ENCODE measurements around the gene ZNF532. TPM values are rescaled to one million over a fixed set of nuclear protein-coding genes. Genes with fewer than 3 reads are reported as not detected.

The ZNF532 gene
- total RNA-seq, 4 donors from 2014 or later = 16.2 to 26.9 (median 22.7) TPM

GRCh38 chr18:58871514-58872420 lies 7.1 kb downstream of the ZNF532 start:
- 69 to 72% methylated on average over 10 of the region's 10 CpGs for WGBS, 2 donors (ENCODE audit: low coverage in 1 of 2)
- H3K4me3 ChIP-seq = no peak overlapping the region
- peaks cover 0 to 10% (median 4%) of the 10 kb centered on the region in 4 donors for H3K4me1 ChIP-seq
- DNase-seq = no peak
- no peak for TF ChIP-seq CTCF (IDR thresholded peaks at IDR 0.05)
- TF ChIP-seq POLR2A (IDR thresholded peaks at IDR 0.05) = no peak
- TF ChIP-seq EP300 (IDR thresholded peaks at IDR 0.05; ENCODE audit: low read depth) = no peak
- H3K9me3 ChIP-seq = no peaks in the 10 kb centered on the region
- in situ Hi-C loops (cut with MboI; ENCODE audit: low pct_ligation_motif_present in 1 of 4, low pct_unique_long_range_greater_than_20kb in 1 of 4, low sequenced_read_pairs in 3 of 4) (no loop called here), intact Hi-C loops (cut with DNase I; ENCODE audit: low total_unique reads) (no loop called here)
- no peaks in the 10 kb centered on the region for H3K27me3 ChIP-seq
- H3K36me3 ChIP-seq = no peaks in the 10 kb centered on the region
- H3K27ac ChIP-seq = peak overlapping the region; percentile 1 to 17 (median 14)

DNA sequence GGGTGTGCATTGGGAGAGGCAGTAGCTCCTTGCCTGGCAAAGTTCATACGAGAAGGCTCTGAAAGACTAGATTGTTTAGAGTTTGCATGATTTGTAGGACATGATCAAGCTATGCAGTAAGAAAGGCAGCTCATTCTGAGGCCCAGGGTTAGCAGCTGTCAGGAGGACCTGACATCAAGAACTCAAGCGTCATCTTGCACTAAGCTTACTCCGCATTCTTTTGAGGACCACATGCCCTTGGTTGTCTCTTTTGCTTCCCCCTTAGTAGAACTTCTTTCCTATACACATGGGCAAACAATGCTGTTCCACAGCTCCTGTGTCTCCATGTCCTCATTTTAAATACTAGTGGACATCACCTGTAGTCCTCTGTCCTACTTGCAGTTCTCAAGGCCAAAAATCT lies 14.0 kb downstream of the ZNF532 start:
- TF ChIP-seq POLR2A (IDR thresholded peaks at IDR 0.05) = no peak
- TF ChIP-seq EP300 (IDR thresholded peaks at IDR 0.05; ENCODE audit: low read depth) = no peak
- no peak for TF ChIP-seq CTCF (IDR thresholded peaks at IDR 0.05)
- TF ChIP-seq POLR2AphosphoS5 (IDR thresholded peaks at IDR 0.05) = no peak
- Histone ChIP-seq H3K36me3 (no peaks in the 10 kb centered on the region), H3K27ac (no peak overlapping the region), H3K4me1 (peaks cover 0 to 7% (median 0%) of the 10 kb centered on the region in 4 donors), H3K9me3 (no peaks in the 10 kb centered on the region), H3K4me3 (no peak overlapping the region), H3K27me3 (no peaks in the 10 kb centered on the region)
- intact Hi-C loops (cut with DNase I; ENCODE audit: low total_unique reads) = no loop called here
- 94 to 95% methylated on average over 2 to 3 of the region's 3 CpGs for WGBS, 2 donors (ENCODE audit: low coverage in 1 of 2)
- in situ Hi-C loops (cut with MboI; ENCODE audit: low pct_ligation_motif_present in 1 of 4, low pct_unique_long_range_greater_than_20kb in 1 of 4, low sequenced_read_pairs in 3 of 4) = no loop called here
- DNase-seq = no peak

DNA sequence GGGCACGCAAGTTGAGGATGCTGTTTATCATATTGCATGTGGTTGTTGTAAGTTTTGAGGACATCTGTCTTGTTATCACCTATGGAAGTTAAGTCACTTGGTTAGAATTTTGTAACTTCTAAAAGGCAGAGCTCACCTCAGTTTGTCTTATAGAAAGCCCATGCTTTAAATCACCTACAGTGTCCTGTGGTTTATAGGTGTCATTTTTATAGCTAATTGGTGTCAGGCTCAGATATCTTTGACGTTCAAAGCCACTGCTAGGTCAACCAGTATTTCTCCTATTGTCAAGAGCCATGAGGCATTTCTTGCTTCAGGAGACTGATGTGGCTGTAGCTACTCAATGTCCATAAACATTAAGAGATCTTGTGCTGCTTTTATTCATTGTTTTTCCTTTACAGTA lies 16.8 kb downstream of the ZNF532 start:
- Histone ChIP-seq H3K36me3 (no peaks in the 10 kb centered on the region), H3K27ac (no peak overlapping the region), H3K4me3 (no peak overlapping the region), H3K9me3 (no peaks in the 10 kb centered on the region), H3K4me1 (peaks cover 0 to 7% (median 0%) of the 10 kb centered on the region in 4 donors), H3K27me3 (no peaks in the 10 kb centered on the region)
- intact Hi-C loops (cut with DNase I; ENCODE audit: low total_unique reads) (no loop called here), in situ Hi-C loops (cut with MboI; ENCODE audit: low pct_ligation_motif_present in 1 of 4, low pct_unique_long_range_greater_than_20kb in 1 of 4, low sequenced_read_pairs in 3 of 4) (no loop called here)
- TF ChIP-seq POLR2A (IDR thresholded peaks at IDR 0.05) (no peak), CTCF (IDR thresholded peaks at IDR 0.05) (no peak), POLR2AphosphoS5 (IDR thresholded peaks at IDR 0.05) (no peak), EP300 (IDR thresholded peaks at IDR 0.05; ENCODE audit: low read depth) (no peak)
- 40 to 75% methylated on average over 1 to 2 of the region's 2 CpGs for WGBS, 2 donors (ENCODE audit: low coverage in 1 of 2)
- no peak for DNase-seq

DNA sequence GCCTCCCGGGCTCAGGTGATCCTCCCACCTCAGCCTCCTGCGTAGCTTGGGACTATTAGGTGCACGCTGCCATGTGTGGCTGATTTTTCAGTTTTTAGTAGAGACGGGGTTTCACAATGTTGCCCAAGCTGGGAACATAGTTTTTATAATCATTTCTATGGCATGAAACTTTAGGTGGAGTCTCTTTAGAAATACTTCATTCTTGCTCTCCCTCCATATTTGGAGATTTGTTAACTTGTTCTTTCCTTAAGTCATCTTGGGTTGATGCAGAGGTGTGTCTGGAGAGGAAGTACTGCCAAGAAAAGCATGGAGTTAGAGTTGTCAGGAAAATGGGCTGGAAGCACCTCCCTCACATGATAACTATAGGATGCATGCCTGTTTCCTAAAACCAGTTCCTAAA lies 17.4 kb downstream of the ZNF532 start:
- H3K9me3 ChIP-seq = no peaks in the 10 kb centered on the region
- intact Hi-C loops (cut with DNase I; ENCODE audit: low total_unique reads) = no loop called here
- H3K36me3 ChIP-seq = no peaks in the 10 kb centered on the region
- H3K4me3 ChIP-seq = no peak overlapping the region
- TF ChIP-seq POLR2AphosphoS5 (IDR thresholded peaks at IDR 0.05) (no peak), EP300 (IDR thresholded peaks at IDR 0.05; ENCODE audit: low read depth) (no peak), CTCF (IDR thresholded peaks at IDR 0.05) (no peak), POLR2A (IDR thresholded peaks at IDR 0.05) (no peak)
- H3K27ac ChIP-seq = no peak overlapping the region
- H3K4me1 ChIP-seq = peaks cover 0 to 11% (median 1%) of the 10 kb centered on the region in 4 donors
- 98 to 100% methylated on average over 1 to 4 of the region's 4 CpGs for WGBS, 2 donors (ENCODE audit: low coverage in 1 of 2)
- DNase-seq = no peak
- H3K27me3 ChIP-seq = no peaks in the 10 kb centered on the region
- in situ Hi-C loops (cut with MboI; ENCODE audit: low pct_ligation_motif_present in 1 of 4, low pct_unique_long_range_greater_than_20kb in 1 of 4, low sequenced_read_pairs in 3 of 4) = no loop called here
